Measurements from ENCODE around the gene ATOSA. TPM values are rescaled to one million over a fixed set of nuclear protein-coding genes. Genes with fewer than 3 reads are reported as not detected.

The ATOSA gene
- total RNA-seq, 1 donor = 35.8 TPM

GRCh38 chr15:52709187-52709981 is 30.2 kb upstream of the ATOSA start:
- no peak for DNase-seq (ENCODE audit: low read depth)
- TF ChIP-seq CTCF (IDR thresholded peaks at IDR 0.05; ENCODE audit: insufficient read depth, low read length) = no peak
- no peak overlapping the region for H3K4me3 ChIP-seq (ENCODE audit: low read depth, low read length)

GRCh38 chr15:52706091-52706490 is 26.9 kb upstream of the ATOSA start:
- TF ChIP-seq CTCF (IDR thresholded peaks at IDR 0.05; ENCODE audit: insufficient read depth, low read length) = no peak
- DNase-seq (ENCODE audit: low read depth) = no peak
- H3K4me3 ChIP-seq (ENCODE audit: low read depth, low read length) = no peak overlapping the region

- TF ChIP-seq CTCF (IDR thresholded peaks at IDR 0.05; ENCODE audit: insufficient read depth, low read length) = no peak
- no peak overlapping the region for H3K4me3 ChIP-seq (ENCODE audit: low read depth, low read length)
Observed at GRCh38 chr15:52702390-52702789, 23.2 kb upstream of the ATOSA start.

GRCh38 chr15:52699457-52699856 is 20.3 kb upstream of the ATOSA start:
- DNase-seq (ENCODE audit: low read depth) = no peak
- no peak for TF ChIP-seq CTCF (IDR thresholded peaks at IDR 0.05; ENCODE audit: insufficient read depth, low read length)
- H3K4me3 ChIP-seq (ENCODE audit: low read depth, low read length) = no peak overlapping the region

More at GRCh38 chr15:52702390-52702789, 23.2 kb upstream of the ATOSA start:
- no peak for DNase-seq (ENCODE audit: low read depth)

GRCh38 chr15:52698514-52698913 is 19.3 kb upstream of the ATOSA start:
- TF ChIP-seq CTCF (IDR thresholded peaks at IDR 0.05; ENCODE audit: insufficient read depth, low read length) = no peak
- no peak overlapping the region for H3K4me3 ChIP-seq (ENCODE audit: low read depth, low read length)
- no peak for DNase-seq (ENCODE audit: low read depth)

GRCh38 chr15:52697051-52697450 is 17.9 kb upstream of the ATOSA start:
- DNase-seq (ENCODE audit: low read depth) = no peak
- H3K4me3 ChIP-seq (ENCODE audit: low read depth, low read length) = no peak overlapping the region
- TF ChIP-seq CTCF (IDR thresholded peaks at IDR 0.05; ENCODE audit: insufficient read depth, low read length) = no peak

GRCh38 chr15:52695154-52695553 is 16.0 kb upstream of the ATOSA start:
- no peak for DNase-seq (ENCODE audit: low read depth)
- no peak overlapping the region for H3K4me3 ChIP-seq (ENCODE audit: low read depth, low read length)
- TF ChIP-seq CTCF (IDR thresholded peaks at IDR 0.05; ENCODE audit: insufficient read depth, low read length) = no peak
